LoVo (cell line): ENCODE measurements around the gene EPHB2.

Source experiments
- DNase-seq: peaks from one replicate; pipeline ENCODE4 v3.0.0-alpha.2; 2016; ENCODE audit warnings: low spot score

The EPHB2 gene

GRCh38 chr1:22722901-22723550 lies 12.4 kb downstream of the EPHB2 start:
- DNase-seq, result no peak

GRCh38 chr1:22727873-22728272 lies 17.2 kb downstream of the EPHB2 start:
- no peak for DNase-seq

GRCh38 chr1:22728751-22729399 lies 18.2 kb downstream of the EPHB2 start:
- DNase-seq, result no peak

- no peak for DNase-seq
These were observed 18.7 kb downstream of the EPHB2 start for GRCh38 chr1:22729400-22729773.

- no peak for DNase-seq
These were observed 19.3 kb downstream of the EPHB2 start for GRCh38 chr1:22729912-22730311.

GRCh38 chr1:22731924-22732720 lies 21.5 kb downstream of the EPHB2 start:
- no peak for DNase-seq

GRCh38 chr1:22733643-22734042 lies 23.0 kb downstream of the EPHB2 start:
- no peak for DNase-seq

GRCh38 chr1:22736501-22737080 lies 26.0 kb downstream of the EPHB2 start:
- DNase-seq, result no peak

- no peak for DNase-seq
These were observed 26.9 kb downstream of the EPHB2 start for GRCh38 chr1:22737374-22738068.

- no peak for DNase-seq
These were observed 27.4 kb downstream of the EPHB2 start for GRCh38 chr1:22738069-22738435.

- no peak for DNase-seq
These were observed 27.9 kb downstream of the EPHB2 start for GRCh38 chr1:22738522-22738921.

GRCh38 chr1:22739648-22740385 lies 29.2 kb downstream of the EPHB2 start:
- no peak for DNase-seq

- no peak for DNase-seq
These were observed 30.5 kb downstream of the EPHB2 start for GRCh38 chr1:22741118-22741517.

GRCh38 chr1:22745669-22746585 lies 35.3 kb downstream of the EPHB2 start:
- DNase-seq, result peak; percentile 13

- no peak for DNase-seq
These were observed 36.5 kb downstream of the EPHB2 start for GRCh38 chr1:22747021-22747734.

- no peak for DNase-seq
These were observed 37.1 kb downstream of the EPHB2 start for GRCh38 chr1:22747735-22748073.

GRCh38 chr1:22749503-22749902 lies 38.9 kb downstream of the EPHB2 start:
- no peak for DNase-seq

GRCh38 chr1:22749919-22750684 lies 39.5 kb downstream of the EPHB2 start:
- DNase-seq, result peak; percentile 25

- no peak for DNase-seq
These were observed 40.0 kb downstream of the EPHB2 start for GRCh38 chr1:22750685-22751051.
